C4-2B (cell line): Measurements from ENCODE around the gene PUM2.

Experiments
- CTCF ChIP-seq: fragments of 450-650 bp; conservative IDR thresholded peaks from 2 replicates; pipeline ENCODE4 v1.5.1; 2017; ENCODE audit warnings: mild to moderate bottlenecking
- ZFX ChIP-seq: fragments of 450-650 bp; IDR thresholded peaks from 2 replicates; pipeline ENCODE4 v1.6.1; 2017

- TF ChIP-seq CTCF (no peak), ZFX (no peak)
Measured at GRCh38 chr2:20249170-20249569, 101.5 kb downstream of the PUM2 start.
